IMR-90 (cell line): ENCODE data around the gene TOR1AIP2. TPM values are rescaled to one million over a fixed set of nuclear protein-coding genes. Genes with fewer than 3 reads are reported as not detected.

ENCODE experiments used
- ATAC-seq: fragments of 200-7000 bp; cut with Tn5 transposase; 2 replicates; pipeline ENCODE4 v1.9.1; 2020; ENCODE audit warnings: low read depth, mild to moderate bottlenecking, moderate library complexity
- BruUV-seq: library from RNA; stranded (reverse); fragments of 400-500 nt; replicated peaks from 2 replicates; lab custom pipeline; 2021; lab: Mats Ljungman, UMichigan
- CTCF ChIA-PET: fragments of 300-600 bp; formaldehyde crosslinking; extraction: SDS; loops from one replicate; lab custom pipeline; 2021; ENCODE audit warnings: antibody characterized with exemption; lab: Yijun Ruan, JAX
- POLR2A ChIA-PET: fragments of 300-600 bp; sonication (Branson Sonifier 250); formaldehyde crosslinking; loops from one replicate; lab custom pipeline; 2022; ENCODE audit warnings: antibody characterized with exemption; ENCODE audit not compliant: unreplicated experiment; lab: Charles Lee
- DNase-seq: peaks from one replicate; pipeline ENCODE4 v3.0.0; 2013
- H2AFZ ChIP-seq: replicated peaks from 2 replicates; pipeline ENCODE3; 2013; ENCODE audit warnings: low read length, mild to moderate bottlenecking; ENCODE audit not compliant: poor library complexity
- H2AK5ac ChIP-seq: 2 replicates; pipeline ENCODE4 v1.6.1; 2013; ENCODE audit warnings: low read depth, low read length, inconsistent platforms
- H2AK9ac ChIP-seq: replicated peaks from 2 replicates; pipeline ENCODE3; 2013; ENCODE audit warnings: mild to moderate bottlenecking, low read depth, low read length, moderate library complexity; ENCODE audit not compliant: poor library complexity
- H2BK120ac ChIP-seq: 2 replicates; pipeline ENCODE4 v1.6.1; 2013; ENCODE audit warnings: low read depth, low read length, inconsistent platforms
- H2BK15ac ChIP-seq: 3 replicates; pipeline ENCODE4 v1.6.1; 2013; ENCODE audit warnings: low read depth, low read length, inconsistent platforms
- H2BK20ac ChIP-seq: 2 replicates; pipeline ENCODE4 v1.6.1; 2013; ENCODE audit warnings: low read depth, mild to moderate bottlenecking, inconsistent platforms, low read length, moderate library complexity
- H2BK5ac ChIP-seq: 2 replicates; pipeline ENCODE4 v1.6.1; 2013; ENCODE audit warnings: mild to moderate bottlenecking, low read depth, low read length, inconsistent platforms; ENCODE audit not compliant: poor library complexity, severe bottlenecking
- H3K14ac ChIP-seq: replicated peaks from 2 replicates; pipeline ENCODE4 v1.6.1; 2013; ENCODE audit warnings: low read depth, low read length, inconsistent platforms
- H3K18ac ChIP-seq: 2 replicates; pipeline ENCODE4 v1.6.1; 2013; ENCODE audit warnings: low read depth, low read length, control low read depth
- H3K23ac ChIP-seq: 2 replicates; pipeline ENCODE4 v1.6.1; 2013; ENCODE audit warnings: low read depth, low read length, inconsistent platforms
- H3K27ac ChIP-seq: 2 replicates; pipeline ENCODE4 v1.5.1; 2013; ENCODE audit warnings: mild to moderate bottlenecking, control low read depth, low read length; ENCODE audit not compliant: insufficient read depth
- H3K27me3 ChIP-seq: 2 replicates; pipeline ENCODE4 v1.6.1; 2013; ENCODE audit warnings: low read length; ENCODE audit not compliant: control insufficient read depth, insufficient read depth
- H3K36me3 ChIP-seq: 2 replicates; pipeline ENCODE4 v1.6.1; 2013; ENCODE audit warnings: low read length, mixed read lengths; ENCODE audit not compliant: control insufficient read depth, insufficient read depth
- H3K4ac ChIP-seq: 2 replicates; pipeline ENCODE4 v1.6.1; 2013; ENCODE audit warnings: low read depth, low read length, inconsistent platforms
- H3K4me1 ChIP-seq: 2 replicates; pipeline ENCODE4 v1.6.1; 2013; ENCODE audit warnings: low read length, mixed read lengths; ENCODE audit not compliant: control insufficient read depth, insufficient read depth
- H3K4me2 ChIP-seq: 2 replicates; pipeline ENCODE4 v1.6.1; 2013; ENCODE audit warnings: low read depth, mild to moderate bottlenecking, control low read depth, low read length, moderate library complexity
- H3K4me3 ChIP-seq: 2 replicates; pipeline ENCODE4 v1.5.1; 2013; ENCODE audit warnings: low read depth, mild to moderate bottlenecking, control low read depth, low read length, moderate library complexity; ENCODE audit not compliant: insufficient read depth
- H3K56ac ChIP-seq: 2 replicates; pipeline ENCODE4 v1.6.1; 2013; ENCODE audit warnings: low read length, inconsistent platforms; ENCODE audit not compliant: insufficient read depth; ENCODE audit errors: extremely low read depth
- H3K79me1 ChIP-seq, 2 experiments: 2 replicates each; pipeline ENCODE4 v1.6.1; 2013; ENCODE audit warnings: low read length in 2 of 2, inconsistent platforms in 1 of 2, low read depth in 1 of 2
- H3K9ac ChIP-seq: 2 replicates; pipeline ENCODE4 v1.6.1; 2013; ENCODE audit warnings: low read depth, low read length, control low read depth
- H3K9me1 ChIP-seq: 2 replicates; pipeline ENCODE4 v1.6.1; 2013; ENCODE audit warnings: low read length, inconsistent platforms; ENCODE audit not compliant: insufficient read depth
- H3K9me3 ChIP-seq: 2 replicates; pipeline ENCODE4 v1.6.1; 2013; ENCODE audit warnings: low read length; ENCODE audit not compliant: control insufficient read depth, insufficient read depth
- H4K20me1 ChIP-seq: 2 replicates; pipeline ENCODE4 v1.6.1; 2013; ENCODE audit warnings: low read length, inconsistent platforms; ENCODE audit not compliant: insufficient read depth
- H4K5ac ChIP-seq: 2 replicates; pipeline ENCODE4 v1.6.1; 2013; ENCODE audit warnings: mild to moderate bottlenecking, low read depth, low read length, control low read depth
- H4K8ac ChIP-seq, 2 experiments: 2 replicates each; pipeline ENCODE4 v1.6.1; 2013; ENCODE audit warnings: low read depth in 2 of 2, low read length in 2 of 2, control low read depth in 1 of 2, inconsistent platforms in 1 of 2
- H4K91ac ChIP-seq: 2 replicates; pipeline ENCODE4 v1.6.1; 2013; ENCODE audit warnings: low read depth, low read length, inconsistent platforms; ENCODE audit not compliant: insufficient read depth
- MXI1 ChIP-seq: IDR thresholded peaks from 2 replicates; pipeline ENCODE4 v1.6.1; 2012; ENCODE audit warnings: low read depth, mild to moderate bottlenecking, low read length, moderate library complexity, borderline replicate concordance
- POLR2A ChIP-seq: IDR thresholded peaks from 2 replicates; pipeline ENCODE4 v1.6.1; 2012; ENCODE audit warnings: mild to moderate bottlenecking, low read depth, low read length
- RAD21 ChIP-seq: IDR thresholded peaks from 2 replicates; pipeline ENCODE4 v1.6.1; 2012; ENCODE audit warnings: low read length, improper control_type of control experiment
- RCOR1 ChIP-seq: IDR thresholded peaks from 2 replicates; pipeline ENCODE4 v1.6.1; 2012; ENCODE audit warnings: mild to moderate bottlenecking, low read length, improper control_type of control experiment; ENCODE audit not compliant: insufficient replicate concordance
- SMC3 ChIP-seq: fragments of 150-350 bp; IDR thresholded peaks from 2 replicates; pipeline ENCODE4 v1.6.1; 2016; ENCODE audit warnings: low read depth, mild to moderate bottlenecking, antibody characterized with exemption, low read length, moderate library complexity
- WGBS, 2 experiments: methylation state at CpG; one replicate each; pipeline versions ENCODE4 v1.1.5 to v1.1.7; 2013; ENCODE audit warnings: missing lambda C conversion rate in 2 of 2; ENCODE audit not compliant: insufficient read length in 1 of 2; ENCODE audit errors: extremely low coverage in 2 of 2; 5-methylcytosine and 5-hydroxymethylcytosine counted together
- dilution Hi-C: fragments of 300-500 bp; cut with HindIII; formaldehyde crosslinking; loops from one replicate; pipeline ENCODE4 v1.14.3; 2018; ENCODE audit warnings: low sequenced_read_pairs; ENCODE audit not compliant: unreplicated experiment
- in situ Hi-C: fragments of 300-500 bp; cut with MboI; formaldehyde crosslinking; loops from 3 replicates; pipeline ENCODE4 v1.14.3; 2019; ENCODE audit warnings: low sequenced_read_pairs, inconsistent platforms, mixed read lengths
- intact Hi-C: fragments of 100-400 bp; cut with micrococcal nuclease; formaldehyde crosslinking; loops from 2 replicates; pipeline ENCODE4 v1.10.0; 2022
- polyA plus RNA-seq, 3 experiments: library from polyadenylated mRNA; depleted of rRNA; stranded (reverse); fragments of >200 nt; gene quantifications; 2 replicates each; pipeline ENCODE4 v1.2.3, GENCODE V29; 2012; ENCODE audit warnings: low replicate concordance in 1 of 3
- total RNA-seq: library from RNA; depleted of rRNA; stranded (reverse); fragments of >200 nt; gene quantifications from 2 replicates; pipeline ENCODE4 v1.2.3, GENCODE V29; 2012

TOR1AIP2 gene
- total and polyA plus RNA-seq, 2 of the 4 experiments (the other 2 are of a cell fraction) = 20.7 to 85.0 TPM

DNA sequence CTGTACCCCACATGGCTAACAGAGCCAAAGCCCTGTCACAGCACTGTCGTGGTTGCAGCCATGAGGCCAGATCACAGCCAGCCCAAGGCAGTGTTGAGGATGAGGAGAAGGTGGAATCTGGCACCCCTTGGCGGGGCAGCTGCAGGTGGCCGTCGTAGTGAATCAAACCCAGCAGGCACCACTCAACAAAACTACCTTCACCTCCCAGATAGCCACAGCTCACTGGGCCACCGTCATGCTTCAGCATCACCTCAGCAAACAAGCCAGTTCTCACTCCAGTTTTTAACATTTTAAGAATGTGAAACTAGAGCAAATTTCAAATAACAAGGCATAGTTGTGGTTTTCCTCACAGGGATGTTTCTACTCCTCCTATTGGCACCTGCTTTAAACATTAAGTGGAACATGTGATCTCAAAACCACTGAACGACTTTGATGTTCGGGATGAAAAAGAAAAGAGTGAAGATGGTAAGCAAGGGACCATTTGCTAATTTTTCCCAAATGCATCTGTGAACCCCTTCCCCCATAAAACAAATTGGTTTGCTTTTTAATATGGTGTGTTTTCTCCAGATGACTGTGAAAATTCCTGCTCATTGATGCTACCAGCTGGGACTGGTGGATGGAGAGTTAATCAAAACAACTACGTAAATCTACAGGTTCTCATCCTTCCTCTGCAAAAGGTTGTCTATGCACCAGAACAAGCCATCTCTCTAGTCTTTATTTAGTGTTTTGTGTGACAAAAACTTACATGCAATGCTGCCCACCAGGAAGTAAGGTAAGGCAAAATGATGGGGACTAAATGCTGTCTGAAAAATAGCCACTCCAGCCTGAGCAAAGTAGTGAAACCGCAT is 45.5 kb downstream of the TOR1AIP2 start:
- H3K4me3 ChIP-seq = no peak overlapping the region
- H4K5ac ChIP-seq = no peak overlapping the region
- no TSS peak for BruUV-seq
- peak overlapping the region; percentile 57 for H2AFZ ChIP-seq
- peak; percentile 23 for DNase-seq
- H3K9me1 ChIP-seq = no peaks in the 10 kb centered on the region
- no peak overlapping the region for H2BK15ac ChIP-seq
- H3K36me3 ChIP-seq = peaks cover 4% of the 10 kb centered on the region
- ATAC-seq = peak; percentile 61; the same call in 1 of the 2 replicates
- WGBS, 2 experiments = 33% methylated on average over 1 of the region's 9 CpGs; no CpG with 5 or more reads in 1 of the 2 experiments
- H2AK9ac ChIP-seq = no peak overlapping the region
- no peak overlapping the region for H3K56ac ChIP-seq
- intact Hi-C loops = no loop called here
- peaks cover 3% of the 10 kb centered on the region; the same call in 1 of the 2 replicates for H3K4me1 ChIP-seq
- H2BK20ac ChIP-seq = no peak overlapping the region
- no peaks in the 10 kb centered on the region for H4K20me1 ChIP-seq
- no peak overlapping the region for H3K14ac ChIP-seq
- no peak for TF ChIP-seq POLR2A
- no peak for TF ChIP-seq RCOR1
- TF ChIP-seq SMC3 = no peak
- no peak for TF ChIP-seq RAD21
- no peak for TF ChIP-seq MXI1
- no peak overlapping the region for H3K9ac ChIP-seq
- no peaks in the 10 kb centered on the region for H3K9me3 ChIP-seq
- H2BK5ac ChIP-seq = no peak overlapping the region
- no peak overlapping the region for H4K91ac ChIP-seq
- H3K79me1 ChIP-seq = no peaks in the 10 kb centered on the region
- H3K4ac ChIP-seq = no peak overlapping the region
- H2AK5ac ChIP-seq = no peak overlapping the region
- H3K18ac ChIP-seq = no peak overlapping the region
- H3K27ac ChIP-seq = no peak overlapping the region
- CTCF ChIA-PET = no interaction called here
- in situ Hi-C loops = no loop called here
- no peak overlapping the region for H3K4me2 ChIP-seq
- H3K27me3 ChIP-seq = peaks cover 16% of the 10 kb centered on the region
- dilution Hi-C loops = no loop called here
- H2BK120ac ChIP-seq = no peak overlapping the region
- H3K23ac ChIP-seq = no peak overlapping the region
- H4K8ac ChIP-seq = no peak overlapping the region
- POLR2A ChIA-PET = no interaction called here
